IPS-NIHi11 (cell line): ENCODE data around the gene LSM4.
"Not testable (repeated sequence)": the region's sequence is repeated elsewhere in the genome, so short reads cannot be mapped to it uniquely, and the experiment has no call there.

Experiments used
- DNase-seq: peaks from one replicate; pipeline ENCODE4 v3.0.0; 2012; ENCODE audit warnings: mixed read lengths, low spot score

Gene LSM4

GRCh38 chr19:18322759-18323460 lies at the start of gene LSM4:
LSM4 (minus strand) TSS chr19:18323076; CDS start chr19:18323020, 56 bp downstream.
- peak; percentile 99 for DNase-seq

- no peak for DNase-seq
Observed at GRCh38 chr19:18368504-18369222, 45.8 kb upstream of the LSM4 start.

GRCh38 chr19:18366021-18366435 lies 43.2 kb upstream of the LSM4 start:
- no peak for DNase-seq

GRCh38 chr19:18364826-18365528 lies 42.1 kb upstream of the LSM4 start:
- DNase-seq = peak; percentile 64

- DNase-seq = not testable (repeated sequence)
Observed at GRCh38 chr19:18364277-18364825, 41.5 kb upstream of the LSM4 start.

GRCh38 chr19:18363787-18364186 lies 40.9 kb upstream of the LSM4 start:
- no peak for DNase-seq

GRCh38 chr19:18362934-18363542 lies 40.2 kb upstream of the LSM4 start:
- no peak for DNase-seq

GRCh38 chr19:18361646-18362045 lies 38.8 kb upstream of the LSM4 start:
- DNase-seq = no peak

GRCh38 chr19:18357041-18357440 lies 34.2 kb upstream of the LSM4 start:
- DNase-seq = no peak

- not testable (repeated sequence) for DNase-seq
Observed at GRCh38 chr19:18354743-18355142, 31.9 kb upstream of the LSM4 start.

- no peak for DNase-seq
Observed at GRCh38 chr19:18353378-18354005, 30.6 kb upstream of the LSM4 start.

- no peak for DNase-seq
Observed at GRCh38 chr19:18351544-18351943, 28.7 kb upstream of the LSM4 start.

GRCh38 chr19:18350490-18350889 lies 27.6 kb upstream of the LSM4 start:
- no peak for DNase-seq

- peak; percentile 72 for DNase-seq
Observed at GRCh38 chr19:18349524-18350128, 26.8 kb upstream of the LSM4 start.

GRCh38 chr19:18348818-18349339 lies 26.0 kb upstream of the LSM4 start:
- not testable (repeated sequence) for DNase-seq

- no peak for DNase-seq
Observed at GRCh38 chr19:18348171-18348570, 25.3 kb upstream of the LSM4 start.

- peak; percentile 47 for DNase-seq
Observed at GRCh38 chr19:18346091-18346490, 23.2 kb upstream of the LSM4 start.

- no peak for DNase-seq
Observed at GRCh38 chr19:18345296-18345695, 22.4 kb upstream of the LSM4 start.

GRCh38 chr19:18344582-18344950 lies 21.7 kb upstream of the LSM4 start:
- DNase-seq = no peak

- no peak for DNase-seq
Observed at GRCh38 chr19:18342090-18342632, 19.3 kb upstream of the LSM4 start.
